ENCODE measurements around the gene MRGPRE.

GRCh38 chr11:3230636-3231549 is 1.3 kb downstream of the MRGPRE start:
- TF ChIP-seq USF2 (IDR thresholded peaks at IDR 0.05) (no peak), CTCF (IDR thresholded peaks at IDR 0.05) (no peak), POLR2A (IDR thresholded peaks at IDR 0.05; ENCODE audit: low read length) (no peak)

All from A549 (cell line).